ENCODE measurements around the gene MEGF10.

GRCh38 chr5:127292030-127292735, 1.6 kb downstream of the MEGF10 start:
- TF ChIP-seq POLR2AphosphoS5 (IDR thresholded peaks at IDR 0.05; ENCODE audit: low read depth, low read length) = no peak
- TF ChIP-seq TAF1 (IDR thresholded peaks at IDR 0.05; ENCODE audit: low read depth, low read length) = no peak
- no peak for TF ChIP-seq POLR2A (IDR thresholded peaks at IDR 0.05; ENCODE audit: control extremely low read depth in 1 of 2, low read depth in 2 of 2, low read length in 2 of 2)
- TF ChIP-seq CTCF (IDR thresholded peaks at IDR 0.05; ENCODE audit: control extremely low read depth in 1 of 3, insufficient read depth in 1 of 3, low read depth in 1 of 3, low read length in 3 of 3) = no peak
- no peak for TF ChIP-seq EGR1 (IDR thresholded peaks at IDR 0.05; ENCODE audit: borderline replicate concordance, low read depth, low read length)
- TF ChIP-seq GABPA (IDR thresholded peaks at IDR 0.05; ENCODE audit: borderline replicate concordance, insufficient read depth, low read length) = no peak

Data from H1 (cell line).